Dendritic cell treated with granulocyte-macrophage colony-stimulating factor and Interleukin-4, amounts not matched to agents 40 ng/mL and 50 ng/mL, for 4 days (primary cell): ENCODE measurements around the gene CFAP61.
"Not testable (repeated sequence)": the region's sequence is repeated elsewhere in the genome, so short reads cannot be mapped to it uniquely, and the experiment has no call there.

Experiments used
- H3K27ac Mint-ChIP-seq: one replicate; pipeline ENCODE4 v1.8.0; 2022; ENCODE audit warnings: mild to moderate bottlenecking, mixed read lengths
- H3K27me3 Mint-ChIP-seq: one replicate; pipeline ENCODE4 v1.8.0; 2022; ENCODE audit warnings: mild to moderate bottlenecking, mixed read lengths
- H3K36me3 Mint-ChIP-seq: one replicate; pipeline ENCODE4 v1.8.0; 2022; ENCODE audit warnings: low read depth, mixed read lengths
- H3K4me1 Mint-ChIP-seq: one replicate; pipeline ENCODE4 v1.8.0; 2022; ENCODE audit warnings: low read depth, mixed read lengths
- H3K4me3 Mint-ChIP-seq: one replicate; pipeline ENCODE4 v1.8.0; 2022; ENCODE audit warnings: mild to moderate bottlenecking, moderate library complexity, mixed read lengths
- H3K9me3 Mint-ChIP-seq: one replicate; pipeline ENCODE4 v1.8.0; 2022; ENCODE audit warnings: mixed read lengths
- intact Hi-C: fragments of 100-400 bp; cut with micrococcal nuclease; formaldehyde crosslinking; loops from one replicate; pipeline ENCODE4 v1.15.0; 2022

CFAP61 gene, protein sequence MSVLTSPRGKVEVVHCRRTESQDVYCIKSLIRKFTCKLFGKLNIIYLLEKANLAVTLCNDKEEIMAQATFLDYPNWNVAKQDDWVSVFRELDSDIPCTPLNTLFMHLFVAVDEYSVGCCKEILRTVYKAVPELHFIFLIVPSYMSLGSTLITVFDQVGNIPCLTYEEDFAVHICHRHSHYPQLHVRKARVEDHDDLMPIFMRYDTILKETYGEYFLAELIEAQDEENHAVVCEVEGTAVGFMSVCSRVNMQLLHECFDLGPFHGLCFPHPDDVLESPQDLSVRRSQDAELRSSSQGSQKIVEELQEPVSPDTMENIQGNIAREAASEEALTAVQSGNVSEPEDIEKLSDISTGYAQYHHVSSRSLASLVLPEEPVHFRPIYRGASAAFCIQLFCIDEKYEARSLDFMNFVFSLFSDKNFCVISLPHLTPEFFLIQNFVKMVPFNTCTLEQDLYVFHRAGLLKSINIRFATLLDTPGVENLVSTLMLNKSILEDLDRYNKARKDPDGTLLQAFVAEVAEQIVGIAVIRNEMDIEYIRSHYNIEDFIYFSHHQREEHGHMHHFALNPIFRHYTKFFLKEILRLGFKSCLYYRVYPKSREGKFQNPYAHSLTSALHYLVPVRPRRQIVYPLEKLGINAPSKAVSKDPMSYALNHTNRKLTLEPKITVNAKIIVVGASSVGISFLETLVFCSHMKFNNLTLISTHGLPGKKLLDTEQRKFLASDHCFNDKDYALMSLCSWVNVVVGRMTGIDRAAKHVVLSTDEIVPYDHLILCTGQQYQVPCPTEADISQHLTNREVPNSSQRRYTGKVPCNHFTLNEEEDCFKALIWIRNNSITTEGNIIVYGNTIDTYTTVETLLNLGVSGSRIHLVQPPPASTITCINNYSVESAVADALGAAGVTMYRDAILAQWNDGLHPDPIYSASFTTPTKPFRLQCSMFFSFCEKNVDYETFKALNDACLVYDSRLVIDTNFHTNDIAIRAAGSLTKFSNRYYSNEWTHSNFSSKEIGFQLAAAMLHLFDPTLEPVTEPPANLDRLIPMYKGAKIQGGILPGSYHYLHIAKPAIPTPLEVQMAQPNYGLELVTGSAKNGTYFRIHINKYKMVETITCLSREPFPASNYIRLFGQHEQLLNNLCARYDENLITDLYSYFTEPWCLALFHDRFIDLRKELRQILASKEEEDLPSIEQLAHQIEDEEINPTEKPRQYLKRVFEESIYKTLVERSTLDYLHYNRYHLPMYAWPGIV

DNA sequence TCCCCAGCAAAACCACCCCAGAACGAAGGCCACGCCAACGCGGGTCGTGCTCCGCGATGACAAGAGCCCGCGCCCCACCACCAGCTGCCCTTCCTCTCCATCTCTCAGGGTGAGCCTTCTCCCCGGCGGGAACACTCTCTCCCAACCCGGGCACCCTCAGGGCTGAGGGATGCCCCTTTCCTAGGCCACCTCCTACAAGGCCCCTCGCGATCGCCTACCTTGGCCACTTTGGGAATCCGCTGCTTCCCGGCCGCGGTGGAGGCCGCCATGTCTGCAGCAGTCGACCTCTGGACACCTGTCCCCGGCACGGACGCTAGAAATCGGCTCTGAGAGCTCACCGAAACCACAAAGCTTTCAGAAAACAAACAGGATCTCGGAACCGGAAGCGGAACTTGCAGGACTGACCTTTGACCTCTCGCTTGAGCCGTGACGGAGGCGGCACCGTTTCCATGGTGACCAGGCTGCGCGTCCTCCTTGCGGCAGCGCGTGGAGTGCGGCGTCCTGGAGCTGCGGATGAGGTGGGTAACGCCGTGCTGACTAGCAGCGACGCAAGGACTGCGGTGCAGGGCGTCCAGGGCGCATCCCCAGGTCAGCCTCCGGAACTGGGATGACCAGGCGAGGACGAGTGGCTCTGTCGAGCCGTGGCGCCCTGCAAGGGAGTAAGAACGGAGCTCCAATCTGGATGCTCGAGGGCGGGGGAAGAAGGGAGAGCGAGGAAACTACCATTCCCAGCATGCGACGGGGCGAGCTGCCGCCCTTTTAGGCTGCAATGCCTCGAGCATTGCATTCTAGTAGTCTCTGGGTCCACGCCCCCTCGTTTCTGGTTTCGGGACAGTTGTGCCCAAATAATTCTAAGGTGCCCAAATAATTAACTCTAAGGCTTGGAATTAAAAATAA lies at the start of gene CFAP61, which contains the start of gene CRNKL1:
Gene CFAP61, plus strand, starts transcription at position 459 of the 897 bp plus-strand sequence. CDS start 4,122 bp downstream, outside the sequence.
Gene CRNKL1, minus strand, starts transcription at position 393 of the 897 bp plus-strand sequence. Its CDS starts 124 bp downstream, at position 269.
- peak within 1 kb of the TSS; percentile 92 for H3K27ac Mint-ChIP-seq
- no peaks in the 10 kb centered on the region for H3K9me3 Mint-ChIP-seq

DNA sequence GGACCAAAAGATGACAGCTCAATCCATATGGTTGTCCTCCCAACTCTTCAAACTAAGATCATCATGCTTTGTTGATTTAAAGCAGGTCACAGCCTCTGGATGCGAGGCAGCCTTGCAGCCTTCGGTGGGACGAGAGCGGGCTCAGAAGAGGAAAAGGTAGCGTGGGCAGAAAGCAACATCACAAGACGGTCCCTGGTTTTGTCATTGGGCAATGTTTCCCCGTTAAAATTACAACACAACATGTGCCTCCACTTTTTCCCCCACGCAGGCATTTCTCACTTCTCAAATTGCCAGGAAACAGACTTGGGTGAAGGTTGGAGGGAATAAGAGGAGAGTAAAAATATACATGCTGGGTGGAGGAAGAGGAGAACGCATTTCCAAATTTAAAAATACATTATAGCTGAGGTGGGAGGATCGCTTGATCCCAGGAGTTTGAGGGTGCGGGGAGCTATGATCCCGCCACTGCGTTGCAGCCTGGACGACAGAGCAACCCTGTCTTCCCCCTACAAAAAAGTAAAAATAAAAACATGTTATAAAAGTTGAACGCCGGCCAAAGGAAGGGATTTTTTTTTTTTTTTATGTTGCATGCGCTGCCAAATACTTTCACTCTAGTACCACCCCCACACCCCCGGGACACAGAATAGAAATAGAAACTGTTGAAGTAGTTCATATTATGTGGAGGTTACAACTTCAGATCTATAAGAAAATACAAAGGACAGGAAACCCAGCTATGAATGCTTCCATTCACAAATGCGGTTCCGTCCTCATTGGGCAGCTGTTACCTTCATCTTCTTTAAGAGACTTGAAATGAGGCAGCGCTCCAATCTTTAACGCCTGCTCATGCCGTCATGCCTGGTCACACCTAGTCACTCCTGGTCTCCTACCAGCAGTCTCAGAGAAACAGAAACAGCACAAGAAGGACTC lies 49.0 kb upstream of the CFAP61 start:
- Mint-ChIP-seq H3K4me1 (peaks cover 87% of the 10 kb centered on the region), H3K4me3 (peak overlapping the region; percentile 73), H3K27ac (peak overlapping the region; percentile 93), H3K36me3 (peaks cover 49% of the 10 kb centered on the region), H3K27me3 (no peaks in the 10 kb centered on the region), H3K9me3 (no peaks in the 10 kb centered on the region)
- intact Hi-C loops, result loop anchor here (5.0 kb wide), 1 partner anchor 176 kb away; no protein-coding TSS in a partner anchor

More for the DNA sequence above, at the start of gene CFAP61, which contains the start of gene CRNKL1:
- intact Hi-C loops, result loop anchor here (1.0 kb wide), 1 partner anchor 35 kb away; the partner anchor contains the start of gene NAA20
- peaks cover 45% of the 10 kb centered on the region for H3K36me3 Mint-ChIP-seq
- H3K4me3 Mint-ChIP-seq, result peak within 1 kb of the TSS; percentile 97
- no peaks in the 10 kb centered on the region for H3K4me1 Mint-ChIP-seq
- H3K27me3 Mint-ChIP-seq, result no peaks in the 10 kb centered on the region

DNA sequence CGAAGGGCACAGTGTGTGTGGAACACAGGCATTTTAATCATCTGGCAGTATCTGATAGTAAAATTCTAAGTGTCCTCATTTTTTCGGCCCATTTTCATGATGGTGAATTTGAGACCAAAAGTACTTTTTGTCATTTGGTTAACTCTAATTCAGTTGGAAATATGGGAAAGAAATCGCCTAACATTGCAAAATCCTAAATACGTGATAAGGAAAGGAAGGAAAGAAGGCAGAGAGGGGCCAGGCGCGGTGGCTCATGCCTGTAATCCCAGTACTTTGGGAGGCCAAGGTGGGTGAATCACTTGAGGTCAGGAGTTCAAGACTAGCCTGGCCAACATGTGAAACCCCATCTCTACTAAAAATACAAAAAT lies 48.4 kb upstream of the CFAP61 start:
- Mint-ChIP-seq H3K27ac (peak overlapping the region; percentile 93), H3K4me3 (peak overlapping the region; percentile 73), H3K36me3 (peaks cover 43% of the 10 kb centered on the region), H3K4me1 (peaks cover 87% of the 10 kb centered on the region)
- not testable (repeated sequence) for H3K9me3 Mint-ChIP-seq, H3K27me3 Mint-ChIP-seq
- intact Hi-C loops, result loop anchor here (5.0 kb wide), 1 partner anchor 177 kb away; no protein-coding TSS in a partner anchor

DNA sequence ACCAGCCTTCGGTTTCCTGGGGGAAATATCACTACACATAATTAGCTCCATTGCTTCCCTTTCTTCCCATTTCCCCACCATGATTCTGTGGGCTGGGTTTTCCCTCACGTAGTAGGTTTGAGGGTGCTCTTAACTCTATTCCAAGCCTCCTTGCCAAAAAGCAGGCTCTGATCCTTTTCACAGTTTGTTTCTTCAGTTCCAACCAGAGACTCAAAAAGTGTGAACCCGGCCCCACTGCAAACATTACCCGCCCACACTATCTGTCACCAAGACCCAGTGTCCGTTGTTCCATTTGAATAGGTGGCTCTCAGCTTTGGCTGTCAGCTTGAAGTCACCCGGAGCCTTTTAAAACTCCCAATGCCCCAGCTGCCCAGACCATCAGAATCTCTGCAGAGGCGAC lies 47.0 kb upstream of the CFAP61 start:
- H3K9me3 Mint-ChIP-seq, result no peaks in the 10 kb centered on the region
- peaks cover 83% of the 10 kb centered on the region for H3K4me1 Mint-ChIP-seq
- H3K36me3 Mint-ChIP-seq, result peaks cover 29% of the 10 kb centered on the region
- no peak overlapping the region for H3K4me3 Mint-ChIP-seq
- H3K27ac Mint-ChIP-seq, result peak overlapping the region; percentile 93
- no peaks in the 10 kb centered on the region for H3K27me3 Mint-ChIP-seq
- intact Hi-C loops, result no loop called here

DNA sequence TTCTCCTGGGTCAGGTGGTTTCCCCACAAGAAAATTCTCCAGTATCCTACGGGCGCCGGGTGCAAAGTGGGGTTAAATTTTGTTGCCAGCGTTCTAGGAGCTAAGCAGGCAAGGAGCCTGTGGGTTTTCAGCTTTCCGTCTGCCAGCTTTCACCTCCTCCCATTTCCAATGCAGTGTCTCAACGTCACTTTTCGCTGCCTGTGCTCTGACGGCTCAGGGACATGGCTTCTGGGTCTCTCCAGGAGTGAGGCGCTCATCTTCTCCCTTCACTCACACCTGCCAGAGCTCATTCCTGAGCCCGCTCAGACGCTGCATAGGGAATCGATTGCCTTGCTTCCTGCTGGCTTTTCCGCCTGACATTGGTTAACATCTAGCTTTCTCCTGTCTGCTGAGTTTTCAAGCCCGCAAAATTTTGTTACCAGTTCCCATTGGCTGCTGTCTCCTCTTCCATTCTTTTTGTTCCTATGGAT lies 42.5 kb upstream of the CFAP61 start:
- Mint-ChIP-seq H3K27me3 (no peaks in the 10 kb centered on the region), H3K9me3 (no peaks in the 10 kb centered on the region), H3K36me3 (no peaks in the 10 kb centered on the region), H3K4me1 (peaks cover 57% of the 10 kb centered on the region), H3K27ac (peak overlapping the region; percentile 20), H3K4me3 (no peak overlapping the region)
- intact Hi-C loops, result no loop called here

DNA sequence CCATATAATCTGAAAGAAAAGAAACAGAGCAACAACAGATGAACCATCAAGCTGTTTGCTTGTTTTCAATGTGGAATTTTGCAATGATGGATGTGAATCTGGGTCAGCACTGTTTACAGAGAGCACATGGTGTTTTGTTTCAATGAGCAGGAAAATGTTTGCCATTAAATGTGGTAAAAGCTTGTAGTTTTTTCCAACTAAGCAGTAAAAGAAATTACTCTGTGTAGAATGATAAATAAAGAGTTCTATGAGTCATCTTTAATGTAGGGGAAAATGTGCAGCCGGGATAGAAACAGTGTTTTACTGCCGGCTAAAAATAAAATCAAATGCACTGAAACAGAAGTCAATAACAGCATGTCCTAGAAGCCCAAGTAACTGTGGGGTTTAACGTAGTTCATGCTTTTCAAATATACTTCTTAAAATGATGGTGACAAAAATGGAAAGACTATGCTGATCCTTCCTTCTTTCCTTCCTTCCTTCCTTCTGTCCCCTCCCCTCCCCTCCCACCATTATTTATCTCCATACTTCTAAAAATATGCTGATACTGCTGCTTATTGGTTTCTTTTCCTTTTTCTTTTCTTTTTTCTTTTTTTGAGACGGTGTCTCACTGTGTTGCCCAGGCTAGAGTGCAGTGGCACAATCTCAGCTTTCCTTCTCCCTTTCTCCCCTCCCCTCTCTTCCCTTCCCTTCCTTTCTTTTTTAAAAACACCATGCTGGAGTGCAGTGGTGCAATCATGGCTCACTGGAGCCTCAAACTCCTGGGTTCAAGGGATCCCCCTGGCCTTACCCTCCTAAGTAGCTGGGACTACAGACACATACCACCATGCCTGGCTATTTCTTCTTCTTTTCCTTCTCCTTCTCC lies 41.5 kb upstream of the CFAP61 start:
- no peaks in the 10 kb centered on the region for H3K9me3 Mint-ChIP-seq
- peaks cover 53% of the 10 kb centered on the region for H3K4me1 Mint-ChIP-seq
- H3K36me3 Mint-ChIP-seq, result no peaks in the 10 kb centered on the region
- H3K27ac Mint-ChIP-seq, result peak overlapping the region; percentile 64
- H3K27me3 Mint-ChIP-seq, result no peaks in the 10 kb centered on the region
- H3K4me3 Mint-ChIP-seq, result no peak overlapping the region
- intact Hi-C loops, result no loop called here

DNA sequence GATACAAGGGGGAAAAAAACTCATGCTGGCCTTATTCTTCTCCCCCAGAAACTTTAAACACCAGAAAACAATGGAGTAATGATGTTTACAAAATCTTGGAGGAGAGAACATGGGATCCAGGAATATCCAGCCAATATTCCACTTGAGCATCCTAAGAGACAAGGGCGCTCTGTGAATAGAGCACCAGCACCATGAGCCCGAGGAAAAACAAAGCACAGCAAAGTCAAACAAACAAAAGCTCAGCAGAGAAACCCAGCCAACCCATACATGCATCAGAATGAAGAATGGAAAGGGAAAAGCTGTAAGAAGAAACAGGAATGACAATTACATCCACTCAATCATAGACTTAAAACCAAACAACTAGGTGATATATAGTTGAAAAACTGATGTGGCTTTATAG lies 39.8 kb upstream of the CFAP61 start:
- intact Hi-C loops, result no loop called here
- H3K4me1 Mint-ChIP-seq, result peaks cover 51% of the 10 kb centered on the region

DNA sequence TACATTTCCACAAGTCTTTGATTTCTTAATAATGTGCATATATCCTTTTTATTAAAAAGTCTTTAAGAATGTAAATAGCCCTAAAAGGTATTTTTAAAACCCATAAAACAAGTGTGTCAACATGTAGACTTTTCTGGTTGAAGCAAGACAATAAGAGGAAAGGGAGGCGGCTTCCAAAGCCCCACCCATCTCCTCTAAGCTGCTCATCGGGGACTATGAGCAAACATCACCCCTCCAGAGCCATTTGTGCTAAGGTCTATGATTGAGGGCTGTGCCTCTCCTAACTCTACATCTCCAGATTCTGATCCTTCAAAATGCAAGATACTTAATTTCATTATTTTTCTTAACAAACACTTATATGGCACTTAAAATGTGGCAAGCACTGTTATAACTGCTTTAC lies 37.7 kb upstream of the CFAP61 start:
- Mint-ChIP-seq H3K9me3 (no peaks in the 10 kb centered on the region), H3K4me1 (peaks cover 51% of the 10 kb centered on the region), H3K27ac (no peak overlapping the region), H3K4me3 (no peak overlapping the region), H3K36me3 (peaks cover 21% of the 10 kb centered on the region), H3K27me3 (no peaks in the 10 kb centered on the region)
- intact Hi-C loops, result no loop called here

More for the DNA sequence above, 39.8 kb upstream of the CFAP61 start:
- no peaks in the 10 kb centered on the region for H3K27me3 Mint-ChIP-seq
- H3K4me3 Mint-ChIP-seq, result no peak overlapping the region
- no peaks in the 10 kb centered on the region for H3K9me3 Mint-ChIP-seq
- peaks cover 2% of the 10 kb centered on the region for H3K36me3 Mint-ChIP-seq
- H3K27ac Mint-ChIP-seq, result peak overlapping the region; percentile 12

DNA sequence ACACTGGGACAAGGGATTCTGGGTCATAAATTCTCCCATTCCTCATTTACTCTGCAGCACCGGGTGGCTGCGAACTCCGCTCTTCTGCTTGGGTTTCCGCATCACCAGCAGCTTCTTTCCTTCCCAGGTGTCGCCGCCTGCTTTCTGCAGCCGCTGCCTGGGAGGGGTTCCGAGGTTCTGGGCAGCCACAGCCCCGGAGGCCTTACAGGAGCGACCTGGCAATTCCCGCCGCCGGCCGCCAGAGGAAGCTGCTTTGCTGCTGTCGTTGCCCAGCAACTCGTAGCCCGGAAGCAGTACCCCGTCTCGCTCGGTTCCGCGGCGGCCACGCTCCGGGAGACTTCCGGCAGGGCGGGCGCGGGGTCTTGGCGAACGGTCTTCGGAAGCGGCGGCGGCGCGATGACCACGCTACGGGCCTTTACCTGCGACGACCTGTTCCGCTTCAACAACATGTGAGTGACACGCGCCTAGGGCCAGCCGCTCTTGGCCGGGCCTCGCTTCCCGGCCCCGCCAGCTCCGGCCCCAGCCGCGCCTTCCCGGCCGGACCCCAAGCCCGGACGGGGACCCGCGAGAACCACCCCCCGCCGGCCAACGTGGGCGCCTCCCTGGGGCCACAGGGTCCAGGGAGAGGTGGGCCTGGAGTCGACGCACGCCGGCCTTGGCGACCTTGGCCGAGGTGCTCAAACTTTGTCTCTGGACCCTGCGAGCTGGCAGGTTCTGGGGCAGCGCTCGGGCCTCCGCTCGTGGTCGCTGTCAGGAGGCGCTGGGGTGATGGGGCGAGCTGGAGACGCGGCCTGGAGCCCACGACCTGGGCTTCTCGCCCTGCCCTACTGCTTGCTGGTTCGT lies 35.1 kb upstream of the CFAP61 start, which contains the start of gene NAA20:
Gene NAA20, plus strand, starts transcription at position 362 of the 843 bp plus-strand sequence. Its CDS starts 35 bp downstream, at position 397.
- Mint-ChIP-seq H3K36me3 (peaks cover 41% of the 10 kb centered on the region), H3K4me3 (peak within 1 kb of the TSS; percentile 95), H3K27ac (peak within 1 kb of the TSS; percentile 86), H3K27me3 (no peaks in the 10 kb centered on the region), H3K9me3 (no peaks in the 10 kb centered on the region), H3K4me1 (peaks cover 59% of the 10 kb centered on the region)
- intact Hi-C loops, result loop anchor here (1.0 kb wide), 1 partner anchor 35 kb away; the partner anchor contains the start of genes CFAP61 and CRNKL1

DNA sequence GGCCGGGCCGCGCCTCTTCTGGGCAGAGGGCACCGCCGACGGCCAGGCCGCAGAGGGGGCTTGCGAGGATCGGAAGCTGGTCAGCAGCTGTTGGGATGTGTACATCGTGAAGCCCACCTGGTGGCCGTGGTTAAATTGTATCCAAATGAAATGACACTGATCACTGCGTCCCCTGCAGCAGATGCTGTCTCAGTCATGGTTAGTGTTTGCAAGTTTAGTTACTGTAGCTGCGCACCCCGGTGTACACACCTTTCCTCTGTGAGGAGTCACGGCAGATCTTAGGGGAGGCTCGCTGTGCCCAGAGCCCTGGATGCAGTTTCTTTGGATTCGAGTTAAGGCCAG lies 34.5 kb upstream of the CFAP61 start:
- peak overlapping the region; percentile 86 for H3K27ac Mint-ChIP-seq
- H3K4me3 Mint-ChIP-seq, result peak overlapping the region; percentile 95
- H3K36me3 Mint-ChIP-seq, result peaks cover 43% of the 10 kb centered on the region
- H3K4me1 Mint-ChIP-seq, result peaks cover 59% of the 10 kb centered on the region
- H3K27me3 Mint-ChIP-seq, result no peaks in the 10 kb centered on the region
- no peaks in the 10 kb centered on the region for H3K9me3 Mint-ChIP-seq
- intact Hi-C loops, result loop anchor here (1.0 kb wide), 1 partner anchor 34 kb away; the partner anchor contains the start of genes CFAP61 and CRNKL1
